ENCODE measurements around the gene PRRT1.

The PRRT1 gene

DNA sequence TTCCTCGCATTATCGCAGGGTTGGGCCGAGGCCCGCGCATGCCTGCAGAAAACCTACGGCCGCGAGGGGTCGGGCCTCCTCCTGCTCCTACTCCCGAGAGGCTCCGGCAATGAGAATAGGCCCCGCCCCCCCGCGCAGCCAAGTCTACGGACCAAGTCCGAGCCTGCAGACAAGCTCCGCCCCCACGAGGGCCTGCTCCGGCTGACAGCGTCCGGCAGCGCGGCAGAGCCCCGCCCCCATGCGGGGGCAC lies 43.8 kb upstream of the PRRT1 start:
- no peak overlapping the region for H3K4me3 ChIP-seq (ENCODE audit: low read depth, low read length)
- TF ChIP-seq, protein P1, sequence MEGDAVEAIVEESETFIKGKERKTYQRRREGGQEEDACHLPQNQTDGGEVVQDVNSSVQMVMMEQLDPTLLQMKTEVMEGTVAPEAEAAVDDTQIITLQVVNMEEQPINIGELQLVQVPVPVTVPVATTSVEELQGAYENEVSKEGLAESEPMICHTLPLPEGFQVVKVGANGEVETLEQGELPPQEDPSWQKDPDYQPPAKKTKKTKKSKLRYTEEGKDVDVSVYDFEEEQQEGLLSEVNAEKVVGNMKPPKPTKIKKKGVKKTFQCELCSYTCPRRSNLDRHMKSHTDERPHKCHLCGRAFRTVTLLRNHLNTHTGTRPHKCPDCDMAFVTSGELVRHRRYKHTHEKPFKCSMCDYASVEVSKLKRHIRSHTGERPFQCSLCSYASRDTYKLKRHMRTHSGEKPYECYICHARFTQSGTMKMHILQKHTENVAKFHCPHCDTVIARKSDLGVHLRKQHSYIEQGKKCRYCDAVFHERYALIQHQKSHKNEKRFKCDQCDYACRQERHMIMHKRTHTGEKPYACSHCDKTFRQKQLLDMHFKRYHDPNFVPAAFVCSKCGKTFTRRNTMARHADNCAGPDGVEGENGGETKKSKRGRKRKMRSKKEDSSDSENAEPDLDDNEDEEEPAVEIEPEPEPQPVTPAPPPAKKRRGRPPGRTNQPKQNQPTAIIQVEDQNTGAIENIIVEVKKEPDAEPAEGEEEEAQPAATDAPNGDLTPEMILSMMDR (IDR thresholded peaks at IDR 0.05; ENCODE audit: borderline replicate concordance, insufficient read depth, low read depth, low read length): peak; percentile 15; the same call in 1 of the 2 replicates

DNA sequence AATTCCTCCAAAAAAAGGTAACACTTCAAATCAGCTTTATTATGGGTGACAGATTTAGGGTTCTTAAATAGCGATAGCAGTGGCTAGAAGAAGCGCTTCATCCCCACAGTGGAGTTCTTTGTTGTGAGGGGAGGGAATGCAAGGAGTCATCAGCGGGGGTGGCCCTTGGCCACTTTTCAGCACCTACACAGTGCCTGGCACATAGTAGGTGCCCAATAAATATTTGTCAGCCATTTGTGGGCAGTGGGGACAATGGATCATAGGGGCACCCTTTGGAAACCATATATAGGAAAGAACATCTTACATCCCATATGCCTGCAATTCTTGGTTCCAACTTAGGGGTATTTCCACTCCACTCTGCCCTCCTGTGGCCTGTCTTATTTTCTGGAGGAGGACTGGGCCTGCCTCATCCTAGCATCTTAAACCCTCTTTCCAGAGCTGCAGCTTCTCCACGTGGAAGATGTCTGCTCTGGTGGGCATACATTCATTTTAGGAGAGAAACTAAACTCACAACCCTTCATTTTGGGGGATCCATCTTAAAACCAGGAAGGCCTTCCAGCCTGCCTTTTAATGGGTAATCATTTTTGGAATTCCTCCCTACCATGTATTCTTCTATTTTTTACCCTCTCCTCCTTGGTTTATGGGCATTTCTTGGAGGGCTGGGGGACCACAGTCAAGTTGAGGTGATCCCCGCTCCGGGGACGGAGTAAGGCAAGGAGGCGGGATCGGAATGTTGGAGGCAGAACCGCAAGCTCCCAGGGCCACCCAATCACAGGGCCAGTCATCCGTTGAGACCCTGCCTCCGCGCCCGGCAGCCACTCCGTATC lies 43.3 kb upstream of the PRRT1 start:
- TF ChIP-seq, protein P1 (IDR thresholded peaks at IDR 0.05; ENCODE audit: borderline replicate concordance, insufficient read depth, low read depth, low read length): peak; percentile 49; the same call in 1 of the 2 replicates

DNA sequence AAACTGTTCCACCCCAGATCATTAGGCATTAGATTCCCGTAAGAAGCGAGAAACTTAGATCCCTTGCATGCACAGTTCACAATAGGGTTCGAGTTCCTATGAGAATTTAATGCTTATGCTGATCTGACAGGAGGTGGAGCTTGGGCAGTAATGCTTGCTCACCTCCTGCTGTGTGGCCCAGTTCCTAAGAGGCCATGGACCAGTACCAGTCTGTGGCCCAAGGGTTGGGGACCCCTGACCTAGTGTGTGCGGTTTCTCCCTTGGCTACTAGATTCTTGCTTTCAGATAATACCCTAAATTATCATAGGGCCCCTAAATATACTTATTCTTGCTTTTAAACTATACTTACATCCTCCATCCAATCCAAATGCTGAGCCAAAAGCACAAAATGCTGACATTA lies 42.6 kb upstream of the PRRT1 start:
- no peak overlapping the region for H3K4me3 ChIP-seq (ENCODE audit: low read depth, low read length)
- TF ChIP-seq, protein P1 (IDR thresholded peaks at IDR 0.05; ENCODE audit: borderline replicate concordance, insufficient read depth, low read depth, low read length): no peak

More for the DNA sequence above, 43.3 kb upstream of the PRRT1 start:
- H3K4me3 ChIP-seq (ENCODE audit: low read depth, low read length): peak overlapping the region; percentile 0

DNA sequence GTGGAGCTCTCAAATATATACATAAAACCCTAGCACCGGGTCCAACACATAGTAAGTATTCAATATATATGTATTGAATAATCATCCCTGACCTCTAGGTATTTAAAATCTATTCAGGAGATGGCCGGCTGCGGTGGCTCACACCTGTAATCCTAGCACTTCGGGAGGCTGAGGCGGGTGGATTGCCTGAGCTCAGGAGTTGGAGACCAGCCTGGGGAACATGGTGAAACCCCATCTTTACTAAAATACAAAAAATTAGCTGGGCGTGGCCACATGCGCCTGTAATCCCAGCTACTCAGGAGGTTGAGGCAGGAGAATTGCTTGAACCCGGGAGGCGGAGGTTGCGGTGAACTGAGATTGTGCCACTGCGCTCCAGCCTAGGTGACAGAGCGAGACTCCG lies 41.4 kb upstream of the PRRT1 start:
- H3K4me3 ChIP-seq (ENCODE audit: low read depth, low read length): peak overlapping the region; percentile 76

DNA sequence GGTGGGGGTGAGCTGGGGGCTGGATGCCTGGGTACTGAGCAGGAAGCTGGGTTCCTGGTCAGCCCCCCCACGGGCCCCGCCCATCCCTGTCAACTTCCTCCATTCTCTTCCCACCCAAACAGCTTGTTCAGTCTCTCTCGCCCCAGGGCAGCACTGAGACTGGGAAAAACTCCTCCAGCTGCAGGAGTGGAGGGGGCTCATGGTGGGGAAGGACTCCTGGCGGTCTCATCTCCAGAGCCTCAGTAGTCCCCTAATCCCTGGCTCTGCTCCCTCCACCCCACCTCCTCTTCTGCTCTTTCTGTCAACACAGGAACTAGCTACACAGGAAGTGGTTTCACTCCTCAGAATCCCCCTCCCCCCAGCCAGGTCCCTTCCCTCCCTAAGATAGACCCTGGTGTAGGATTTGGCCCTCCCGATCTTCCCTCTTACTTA lies 40.9 kb upstream of the PRRT1 start, which contains the start of gene GPSM3:
TSS of gene GPSM3 (minus strand) at position 36 of the 432 bp plus-strand sequence. CDS start 130 bp downstream, outside the sequence.
- peak within 1 kb of the TSS; percentile 76 for H3K4me3 ChIP-seq (ENCODE audit: low read depth, low read length)

DNA sequence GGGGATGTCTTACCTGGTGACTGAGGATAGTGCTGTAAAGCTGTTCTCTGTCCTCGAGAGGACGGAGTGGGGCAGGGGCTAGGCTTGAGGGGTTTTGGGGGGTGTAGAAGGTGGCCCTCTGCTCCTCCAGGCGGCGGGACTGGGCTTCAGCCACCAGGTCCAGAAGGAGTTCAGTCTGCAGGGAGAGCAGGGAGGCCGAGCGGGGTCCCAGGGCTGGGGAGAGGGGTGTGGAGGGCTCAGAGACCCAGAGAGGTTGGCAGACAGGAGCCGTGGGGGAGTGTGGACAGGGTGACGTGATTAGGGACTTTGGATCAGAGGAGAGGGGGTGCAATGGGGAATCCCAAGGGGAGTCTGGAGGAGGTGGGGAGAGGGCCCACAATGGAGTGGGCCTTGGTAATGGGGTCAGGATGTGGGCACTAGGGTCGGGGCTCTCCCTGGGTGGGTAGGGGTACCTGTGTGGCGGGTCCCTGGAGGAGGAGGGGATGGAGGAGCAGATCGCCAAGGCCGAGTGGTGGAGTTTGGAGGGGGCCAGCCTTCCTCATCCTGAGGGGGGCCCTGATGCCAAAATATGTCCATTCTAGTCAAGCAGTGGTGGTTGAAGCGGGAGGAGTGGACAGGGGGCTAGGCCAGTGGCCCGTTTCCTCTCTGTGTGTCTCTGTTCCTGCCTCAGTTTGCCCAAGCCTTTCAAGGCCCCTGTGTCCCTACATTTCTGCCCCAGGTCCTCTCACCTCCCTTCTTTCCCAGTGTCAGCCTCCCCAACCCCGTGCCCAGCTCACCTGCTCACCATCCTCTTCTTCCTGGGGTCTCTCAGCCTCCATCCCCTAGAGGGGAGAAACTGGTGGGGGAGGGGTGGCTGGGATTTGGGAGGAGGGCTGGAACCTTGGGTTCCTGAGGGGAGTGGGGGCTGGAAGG lies 40.2 kb upstream of the PRRT1 start:
- TF ChIP-seq, protein P1 (IDR thresholded peaks at IDR 0.05; ENCODE audit: borderline replicate concordance, insufficient read depth, low read depth, low read length): no peak
- peak overlapping the region; percentile 76 for H3K4me3 ChIP-seq (ENCODE audit: low read depth, low read length)

More for the DNA sequence above, 40.9 kb upstream of the PRRT1 start, which contains the start of gene GPSM3:
- TF ChIP-seq, protein P1 (IDR thresholded peaks at IDR 0.05; ENCODE audit: borderline replicate concordance, insufficient read depth, low read depth, low read length): no peak

DNA sequence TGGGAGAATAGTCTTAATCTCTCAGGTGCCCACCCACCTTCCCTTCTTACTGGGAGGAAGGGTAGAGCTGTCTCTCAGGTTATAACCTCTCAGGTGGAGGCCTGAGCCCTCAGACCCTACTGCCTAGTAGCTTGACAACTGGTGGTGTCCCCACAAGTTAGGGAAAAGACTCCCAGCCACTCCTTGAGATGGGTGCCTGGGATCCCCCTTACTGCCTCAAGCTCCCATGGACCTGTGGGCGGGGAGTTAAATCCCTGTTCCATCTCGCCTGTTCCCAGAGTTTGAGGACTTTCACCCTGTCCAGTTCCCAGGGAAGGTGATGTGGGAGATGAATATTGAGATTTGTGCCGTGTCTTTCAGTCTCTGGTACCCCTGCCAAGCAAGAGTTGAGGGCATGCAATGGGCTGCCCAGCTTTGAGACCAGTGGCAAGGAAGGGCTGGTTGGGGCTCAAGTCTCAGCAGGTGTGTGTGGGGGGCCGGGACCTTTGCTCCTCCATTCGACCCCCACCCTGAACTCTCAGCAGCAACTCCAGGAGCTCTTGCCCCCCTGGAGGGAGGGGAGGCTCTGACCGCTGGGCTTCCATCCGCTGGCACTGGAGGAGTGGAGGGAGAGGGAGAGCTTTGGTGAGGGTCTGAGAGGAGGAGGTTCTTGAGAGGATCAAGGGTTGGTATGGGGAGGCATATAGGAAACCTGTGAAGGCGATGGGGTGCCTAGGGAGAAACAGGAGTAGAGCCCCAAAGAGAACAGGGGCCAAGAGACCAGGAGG lies 39.4 kb upstream of the PRRT1 start:
- peak overlapping the region; percentile 76 for H3K4me3 ChIP-seq (ENCODE audit: low read depth, low read length)
- TF ChIP-seq, protein P1 (IDR thresholded peaks at IDR 0.05; ENCODE audit: borderline replicate concordance, insufficient read depth, low read depth, low read length): no peak
